Measurements from ENCODE around the gene APOO.

DNA sequence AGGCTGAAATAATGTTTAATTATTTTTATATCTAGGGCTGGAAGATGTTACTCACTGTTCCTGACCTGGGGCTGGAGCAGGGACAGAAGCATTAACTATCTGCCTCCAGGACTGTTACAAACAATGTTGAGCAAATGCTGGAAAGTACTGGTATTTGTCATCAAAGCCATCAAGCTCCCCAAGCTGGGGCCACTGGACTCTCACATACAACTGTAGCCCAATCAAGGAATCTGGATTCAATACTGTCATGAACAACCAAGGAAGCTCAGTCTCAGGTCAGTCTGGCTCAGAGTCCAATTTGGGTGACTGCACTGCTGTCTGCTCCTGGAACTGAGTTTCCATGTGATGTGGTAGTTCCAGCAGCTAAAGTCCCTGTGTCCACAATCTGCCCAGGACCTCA, 50.4 kb downstream of the APOO start:
- TF ChIP-seq, protein P1, sequence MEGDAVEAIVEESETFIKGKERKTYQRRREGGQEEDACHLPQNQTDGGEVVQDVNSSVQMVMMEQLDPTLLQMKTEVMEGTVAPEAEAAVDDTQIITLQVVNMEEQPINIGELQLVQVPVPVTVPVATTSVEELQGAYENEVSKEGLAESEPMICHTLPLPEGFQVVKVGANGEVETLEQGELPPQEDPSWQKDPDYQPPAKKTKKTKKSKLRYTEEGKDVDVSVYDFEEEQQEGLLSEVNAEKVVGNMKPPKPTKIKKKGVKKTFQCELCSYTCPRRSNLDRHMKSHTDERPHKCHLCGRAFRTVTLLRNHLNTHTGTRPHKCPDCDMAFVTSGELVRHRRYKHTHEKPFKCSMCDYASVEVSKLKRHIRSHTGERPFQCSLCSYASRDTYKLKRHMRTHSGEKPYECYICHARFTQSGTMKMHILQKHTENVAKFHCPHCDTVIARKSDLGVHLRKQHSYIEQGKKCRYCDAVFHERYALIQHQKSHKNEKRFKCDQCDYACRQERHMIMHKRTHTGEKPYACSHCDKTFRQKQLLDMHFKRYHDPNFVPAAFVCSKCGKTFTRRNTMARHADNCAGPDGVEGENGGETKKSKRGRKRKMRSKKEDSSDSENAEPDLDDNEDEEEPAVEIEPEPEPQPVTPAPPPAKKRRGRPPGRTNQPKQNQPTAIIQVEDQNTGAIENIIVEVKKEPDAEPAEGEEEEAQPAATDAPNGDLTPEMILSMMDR (optimal IDR thresholded peaks at IDR 0.05 in 1 of 3, IDR thresholded peaks at IDR 0.05 in 1 of 3, conservative IDR thresholded peaks at IDR 0.05 in 1 of 3; ENCODE audit: extremely low read depth in 1 of 3, insufficient read depth in 2 of 3, low read length in 3 of 3), result no peak
- no peak for TF ChIP-seq EZH2 (IDR thresholded peaks at IDR 0.05; ENCODE audit: low read length)
